HCT116 (cell line): ENCODE measurements around the gene NPLOC4. TPM values are rescaled to one million over a fixed set of nuclear protein-coding genes. Genes with fewer than 3 reads are reported as not detected.
A peak's percentile ranks its signal among the peaks of the same experiment; 100 is the strongest.

Source experiments
- ATAC-seq: fragments of 200-7000 bp; cut with Tn5 transposase; 2 replicates; pipeline ENCODE4 v1.9.1; 2020; ENCODE audit warnings: mild to moderate bottlenecking, moderate library complexity
- BruUV-seq: library from RNA; stranded (reverse); fragments of 400-500 nt; replicated peaks from 2 replicates; lab custom pipeline; 2021; lab: Mats Ljungman, UMichigan
- CTCF ChIA-PET: fragments of 300-600 bp; sonication (Branson Sonifier 250); formaldehyde crosslinking; loops from one replicate; lab custom pipeline; 2021; ENCODE audit warnings: antibody characterized with exemption; lab: Charles Lee
- POLR2A ChIA-PET: fragments of 300-600, 350-600 bp; sonication (Branson Sonifier 250); formaldehyde crosslinking; loops from one replicate; lab custom pipeline; 2021; ENCODE audit warnings: antibody characterized with exemption; lab: Charles Lee
- RAD21 ChIA-PET, 2 experiments: fragments of 300-600 bp; sonication (Branson Sonifier 250); formaldehyde crosslinking; loops; one replicate each; lab custom pipeline; 2023; ENCODE audit warnings: low total read pairs in 2 of 2; ENCODE audit not compliant: uncharacterized antibody in 2 of 2, unreplicated experiment in 2 of 2, low non-redundant PET in 1 of 2; lab: Charles Lee
- DNase-seq: peaks from one replicate; pipeline ENCODE4 v3.0.0-alpha.2; 2010; ENCODE audit warnings: low read depth, low spot score
- H2AFZ ChIP-seq: fragments of 200-600 bp; shearing (Covaris generic), sonication (generic); 2 replicates; pipeline ENCODE4 v1.6.1; 2017; ENCODE audit warnings: low read depth, mixed run types, mixed read lengths, antibody characterized with exemption, low read length; ENCODE audit not compliant: poor library complexity, severe bottlenecking
- H3K27ac ChIP-seq: 2 replicates; pipeline ENCODE4 v1.5.1; 2012; ENCODE audit warnings: low read depth, low read length
- H3K27me3 ChIP-seq: fragments of 200-600 bp; sonication (generic); 2 replicates; pipeline ENCODE4 v1.6.1; 2016; ENCODE audit warnings: mixed run types, low read length, mixed read lengths; ENCODE audit not compliant: insufficient read depth
- H3K36me3 ChIP-seq, 2 experiments: fragments of 200-500 bp in 1 of 2; fragments of 200-600 bp in 1 of 2; sonication (Bioruptor generic) in 1 of 2; sonication (generic) in 1 of 2; 2 replicates each; pipeline versions ENCODE4 v1.5.1 to v1.6.1; 2014 to 2016; ENCODE audit warnings: low read length in 2 of 2, inconsistent platforms in 1 of 2, mixed read lengths in 1 of 2, mixed run types in 1 of 2; ENCODE audit not compliant: insufficient read depth in 2 of 2, control insufficient read depth in 1 of 2
- H3K4me1 ChIP-seq, 2 experiments: fragments of 200-600 bp in 1 of 2; sonication (generic) in 1 of 2; 2 replicates each; pipeline versions ENCODE4 v1.5.1 to v1.6.1; 2012 to 2017; ENCODE audit warnings: low read length in 2 of 2, inconsistent platforms in 1 of 2, mild to moderate bottlenecking in 1 of 2, mixed read lengths in 1 of 2, mixed run types in 1 of 2, moderate library complexity in 1 of 2; ENCODE audit not compliant: insufficient read depth in 2 of 2, control insufficient read depth in 1 of 2
- H3K4me2 ChIP-seq: fragments of 200-600 bp; sonication (generic); 2 replicates; pipeline ENCODE4 v1.6.1; 2017; ENCODE audit warnings: mixed run types, low read length, mixed read lengths
- H3K4me3 ChIP-seq, 2 experiments: fragments of 200-600 bp in 1 of 2; sonication (generic) in 1 of 2; replicated peaks in 1 of 2; 2 replicates each; pipeline ENCODE4 v1.5.1; 2011 to 2016; ENCODE audit warnings: low read length in 2 of 2, control low read depth in 1 of 2, low read depth in 1 of 2, mild to moderate bottlenecking in 1 of 2, mixed read lengths in 1 of 2, mixed run types in 1 of 2
- H3K79me2 ChIP-seq: fragments of 200-600 bp; sonication (generic); 2 replicates; pipeline ENCODE4 v1.6.1; 2017; ENCODE audit warnings: mild to moderate bottlenecking, mixed run types, low read length, moderate library complexity, mixed read lengths; ENCODE audit not compliant: insufficient read depth
- H3K9ac ChIP-seq: fragments of 200-600 bp; sonication (generic); 2 replicates; pipeline ENCODE4 v1.6.1; 2016; ENCODE audit warnings: low read length, mixed read lengths
- H3K9me2 ChIP-seq: fragments of 200-600 bp; sonication (generic), shearing (Covaris generic); 2 replicates; pipeline ENCODE4 v1.6.1; 2017; ENCODE audit warnings: mixed run types, mild to moderate bottlenecking, moderate library complexity; ENCODE audit not compliant: insufficient read depth
- H3K9me3 ChIP-seq, 2 experiments: fragments of 200-500 bp in 1 of 2; fragments of 200-600 bp in 1 of 2; sonication (Bioruptor generic) in 1 of 2; sonication (generic) in 1 of 2; 2 replicates each; pipeline ENCODE4 v1.6.1; 2014 to 2017; ENCODE audit warnings: low read length in 2 of 2, mixed read lengths in 2 of 2, inconsistent platforms in 1 of 2, low read depth in 1 of 2, mild to moderate bottlenecking in 1 of 2, mixed run types in 1 of 2, moderate library complexity in 1 of 2; ENCODE audit not compliant: control insufficient read depth in 1 of 2, insufficient read depth in 1 of 2
- H4K20me1 ChIP-seq: fragments of 200-600 bp; sonication (generic), shearing (Covaris generic); 2 replicates; pipeline ENCODE4 v1.6.1; 2017; ENCODE audit warnings: mixed run types, mild to moderate bottlenecking, moderate library complexity; ENCODE audit not compliant: insufficient read depth
- CEBPB ChIP-seq: IDR thresholded peaks from 2 replicates; pipeline ENCODE4 v1.6.1; 2012; ENCODE audit warnings: low read depth
- CTCF ChIP-seq, 3 experiments: fragments of 200-600 bp in 1 of 3; sonication (generic) in 1 of 3; IDR thresholded peaks in 2 of 3; conservative IDR thresholded peaks in 1 of 3; 2 replicates each; pipeline ENCODE4 v1.5.1; 2012 to 2017; ENCODE audit warnings: low read depth in 2 of 3, low read length in 2 of 3, antibody characterized with exemption in 1 of 3, borderline replicate concordance in 1 of 3, control low read depth in 1 of 3, mild to moderate bottlenecking in 1 of 3, mixed read lengths in 1 of 3, mixed run types in 1 of 3, moderate library complexity in 1 of 3; ENCODE audit not compliant: insufficient read depth in 1 of 3
- FOSL1 ChIP-seq: IDR thresholded peaks from 2 replicates; pipeline ENCODE4 v1.6.1; 2012; ENCODE audit warnings: low read depth
- JUND ChIP-seq: IDR thresholded peaks from 2 replicates; pipeline ENCODE4 v1.6.1; 2012
- POLR2A ChIP-seq: IDR thresholded peaks from 2 replicates; pipeline ENCODE4 v1.7.0; 2011; ENCODE audit warnings: borderline replicate concordance; ENCODE audit not compliant: insufficient read depth, insufficient read length; ENCODE audit errors: extremely low read depth
- POLR2AphosphoS5 ChIP-seq: IDR thresholded peaks from 2 replicates; pipeline ENCODE4 v1.6.1; 2011; ENCODE audit warnings: mild to moderate bottlenecking, low read depth, low read length, moderate library complexity
- RAD21 ChIP-seq: IDR thresholded peaks from 2 replicates; pipeline ENCODE4 v1.6.1; 2012; ENCODE audit warnings: low read depth, mild to moderate bottlenecking
- YY1 ChIP-seq: IDR thresholded peaks from 2 replicates; pipeline ENCODE4 v1.6.1; 2011; ENCODE audit warnings: low read length, low read depth, moderate library complexity, mild to moderate bottlenecking; ENCODE audit not compliant: insufficient replicate concordance; ENCODE audit errors: extremely low read depth
- ZNF274 ChIP-seq: fragments of 200-500 bp; sonication (Bioruptor generic); IDR thresholded peaks from 2 replicates; pipeline ENCODE4 v1.6.1; 2014; ENCODE audit warnings: mild to moderate bottlenecking, low read depth, low read length, inconsistent platforms
- intact Hi-C: fragments of 100-400 bp; cut with micrococcal nuclease; formaldehyde crosslinking; loops from 2 replicates; pipeline ENCODE4 v1.10.0; 2022
- total RNA-seq: library from RNA; stranded (reverse); gene quantifications from one replicate; pipeline ENCODE4 v1.2.1, GENCODE V29; 2021; ENCODE audit not compliant: unreplicated experiment

Gene NPLOC4
- total RNA-seq, 1 experiment from 2014 or later = 137 TPM

- no peaks in the 10 kb centered on the region for H3K9me3 ChIP-seq
- no peak overlapping the region for H3K9ac ChIP-seq
- H2AFZ ChIP-seq = no peak overlapping the region
- H3K27ac ChIP-seq = no peak overlapping the region
- H3K36me3 ChIP-seq = peaks cover 0 to 9% of the 10 kb centered on the region in 2 experiments; a peak in 2 of 4 replicates
- TF ChIP-seq POLR2AphosphoS5 (peak; percentile 53), JUND (no peak)
- ChIA-PET RAD21 (interaction anchor here (1.0 to 1.4 kb wide), 3 partner anchors 19 to 54 kb away, joined by 3 to 5 read pairs (median 3); no protein-coding TSS in a partner anchor), CTCF (interaction anchor here (1.0 to 1.2 kb wide), 4 partner anchors 23 to 395 kb away, joined by 3 to 6 read pairs (median 4); no protein-coding TSS in a partner anchor), POLR2A (interaction anchor here (0.9 to 1.5 kb wide), 3 partner anchors 10 to 29 kb away, joined by 3 read pairs; partner anchors contain the start of genes FAAP100 and FSCN2)
- H3K79me2 ChIP-seq = no peaks in the 10 kb centered on the region
- H3K9me2 ChIP-seq = no peaks in the 10 kb centered on the region
- intact Hi-C loops = loop anchor here (1.0 to 5.0 kb wide), 2 partner anchors 54 to 166 kb away; no protein-coding TSS in a partner anchor
- H3K4me1 ChIP-seq = peaks cover 3 to 7% of the 10 kb centered on the region in 2 experiments; a peak in 2 of 4 replicates
- no peak overlapping the region for H3K4me2 ChIP-seq
- TSS peak; percentile 28 for BruUV-seq
- H3K4me3 ChIP-seq = no peak overlapping the region
- no peaks in the 10 kb centered on the region for H4K20me1 ChIP-seq
- no peaks in the 10 kb centered on the region for H3K27me3 ChIP-seq
- DNase-seq = no peak
- peak; percentile 7 for ATAC-seq
These were observed 98.9 kb downstream of the NPLOC4 start for GRCh38 chr17:81537856-81538555.

GRCh38 chr17:81537343-81537855, 99.5 kb downstream of the NPLOC4 start:
- H3K36me3 ChIP-seq = peaks cover 0 to 9% of the 10 kb centered on the region in 2 experiments; a peak in 1 of 4 replicates
- H3K9me2 ChIP-seq = no peaks in the 10 kb centered on the region
- no peaks in the 10 kb centered on the region; a peak in 1 of 4 replicates for H3K9me3 ChIP-seq
- RAD21 ChIA-PET = interaction anchor here (1.0 kb wide), 2 partner anchors 53 kb away, joined by 3 to 5 read pairs; no protein-coding TSS in a partner anchor
- H3K27me3 ChIP-seq = no peaks in the 10 kb centered on the region
- CTCF ChIA-PET = interaction anchor here (1.0 to 1.2 kb wide), 4 partner anchors 22 to 394 kb away, joined by 3 to 6 read pairs (median 4); no protein-coding TSS in a partner anchor
- POLR2A ChIA-PET = interaction anchor here (0.6 to 1.5 kb wide), 4 partner anchors 9 to 104 kb away, joined by 3 to 5 read pairs (median 3); partner anchors contain the start of genes FAAP100 and FSCN2
- H2AFZ ChIP-seq = no peak overlapping the region
- peaks cover 3 to 7% of the 10 kb centered on the region in 2 experiments; a peak in 2 of 4 replicates for H3K4me1 ChIP-seq
- no peak overlapping the region for H3K9ac ChIP-seq
- no peaks in the 10 kb centered on the region for H3K79me2 ChIP-seq
- H3K4me2 ChIP-seq = peak overlapping the region; percentile 17; the same call in 1 of the 2 replicates
- H4K20me1 ChIP-seq = no peaks in the 10 kb centered on the region
- DNase-seq = peak; percentile 49
- ATAC-seq = peak; percentile 78
- TF ChIP-seq CEBPB (no peak), FOSL1 (no peak), CTCF (IDR thresholded peaks at IDR 0.05 in 2 of 3, conservative IDR thresholded peaks at IDR 0.05 in 1 of 3; ENCODE audit: borderline replicate concordance in 1 of 3, insufficient read depth in 1 of 3, low read depth in 2 of 3, low read length in 2 of 3) (peak; percentile 83 to 97 (median 90); a peak in 5 of 6 replicates), RAD21 (peak; percentile 97), POLR2A (no peak), ZNF274 (no peak), YY1 (peak; percentile 35)
- TF ChIP-seq, all 23 proteins: peak for 3
- BruUV-seq = no TSS peak
- Histone ChIP-seq H3K4me3 (no peak overlapping the region), H3K27ac (no peak overlapping the region)
- intact Hi-C loops = loop anchor here (1.0 to 5.0 kb wide), 2 partner anchors 53 to 165 kb away; no protein-coding TSS in a partner anchor
